Mesenchymal stem cell (in vitro differentiated cells and primary cell): Measurements from ENCODE around the gene CORO2B.
A peak's percentile ranks its signal among the peaks of the same experiment; 100 is the strongest.

Experiments used
- DNase-seq: peaks from one replicate; pipeline ENCODE4 v3.0.0-alpha.2; 2013
- H2AFZ ChIP-seq: one replicate; pipeline ENCODE4 v1.6.1; 2013; ENCODE audit warnings: low read depth, mild to moderate bottlenecking, control low read depth, inconsistent platforms, low read length, moderate library complexity
- H2AK5ac ChIP-seq: 2 replicates; pipeline ENCODE4 v1.6.1; 2013; ENCODE audit warnings: low read length, moderate library complexity, mild to moderate bottlenecking, inconsistent platforms; ENCODE audit not compliant: severe bottlenecking
- H2BK120ac ChIP-seq: one replicate; pipeline ENCODE4 v1.6.1; 2013; ENCODE audit warnings: low read depth, mild to moderate bottlenecking, inconsistent platforms, low read length, moderate library complexity
- H2BK12ac ChIP-seq, 2 experiments: one replicate each; pipeline ENCODE4 v1.6.1; 2013; ENCODE audit warnings: inconsistent platforms in 2 of 2, low read length in 2 of 2, mild to moderate bottlenecking in 2 of 2, moderate library complexity in 2 of 2, control low read depth in 1 of 2
- H2BK15ac ChIP-seq: one replicate; pipeline ENCODE4 v1.6.1; 2013; ENCODE audit warnings: mild to moderate bottlenecking, low read depth, inconsistent platforms; ENCODE audit not compliant: poor library complexity, severe bottlenecking
- H2BK5ac ChIP-seq: 2 replicates; pipeline ENCODE4 v1.6.1; 2013; ENCODE audit warnings: low read depth, mild to moderate bottlenecking, low read length, control low read depth, inconsistent platforms; ENCODE audit not compliant: poor library complexity, severe bottlenecking
- H3K14ac ChIP-seq, 2 experiments: one replicate each; pipeline ENCODE4 v1.6.1; 2013; ENCODE audit warnings: inconsistent platforms in 2 of 2, low read length in 2 of 2, control low read depth in 1 of 2, mild to moderate bottlenecking in 1 of 2, moderate library complexity in 1 of 2
- H3K18ac ChIP-seq, 2 experiments: one replicate each; pipeline ENCODE4 v1.6.1; 2013; ENCODE audit warnings: inconsistent platforms in 2 of 2, low read length in 2 of 2, control low read depth in 1 of 2, low read depth in 1 of 2, mild to moderate bottlenecking in 1 of 2
- H3K23ac ChIP-seq, 2 experiments: one replicate each; pipeline ENCODE4 v1.6.1; 2013; ENCODE audit warnings: inconsistent platforms in 2 of 2, low read length in 2 of 2, mild to moderate bottlenecking in 2 of 2, moderate library complexity in 2 of 2, control low read depth in 1 of 2
- H3K27ac ChIP-seq: 2 replicates; pipeline ENCODE4 v1.5.1; 2013; ENCODE audit warnings: mild to moderate bottlenecking, moderate library complexity, low read length, control low read depth, inconsistent platforms; ENCODE audit not compliant: poor library complexity, severe bottlenecking
- H3K27me3 ChIP-seq, 2 experiments: 2 replicates each; pipeline versions ENCODE4 v1.6.1 to v1.7.0; 2013; ENCODE audit warnings: low read length in 2 of 2, mild to moderate bottlenecking in 2 of 2, moderate library complexity in 2 of 2, control low read depth in 1 of 2, inconsistent platforms in 1 of 2; ENCODE audit not compliant: control insufficient read depth in 1 of 2, insufficient read depth in 1 of 2
- H3K36me3 ChIP-seq, 2 experiments: 2 replicates each; pipeline versions ENCODE4 v1.6.1 to v1.7.0; 2013; ENCODE audit warnings: low read length in 2 of 2, control low read depth in 1 of 2, inconsistent platforms in 1 of 2, low read depth in 1 of 2, mild to moderate bottlenecking in 1 of 2; ENCODE audit not compliant: insufficient read depth in 2 of 2, control insufficient read depth in 1 of 2
- H3K4ac ChIP-seq, 2 experiments: one replicate each; pipeline ENCODE4 v1.6.1; 2013; ENCODE audit warnings: inconsistent platforms in 2 of 2, low read length in 2 of 2, mild to moderate bottlenecking in 2 of 2, moderate library complexity in 2 of 2, control low read depth in 1 of 2, low read depth in 1 of 2
- H3K4me1 ChIP-seq: 2 replicates; pipeline ENCODE4 v1.6.1; 2013; ENCODE audit warnings: low read depth, low read length, control low read depth; ENCODE audit not compliant: control insufficient read depth, insufficient read depth
- H3K4me2 ChIP-seq: 2 replicates; pipeline ENCODE4 v1.6.1; 2013; ENCODE audit warnings: low read length, mild to moderate bottlenecking, inconsistent platforms; ENCODE audit not compliant: poor library complexity, severe bottlenecking
- H3K4me3 ChIP-seq, 2 experiments: 2 replicates each; pipeline versions ENCODE4 v1.5.1 to v1.7.0; 2013; ENCODE audit warnings: low read length in 2 of 2, mild to moderate bottlenecking in 2 of 2, control low read depth in 1 of 2, low read depth in 1 of 2; ENCODE audit not compliant: insufficient read depth in 1 of 2
- H3K79me1 ChIP-seq: replicated peaks from 2 replicates; pipeline ENCODE4 v1.6.1; 2013; ENCODE audit warnings: mild to moderate bottlenecking, control low read depth, low read length, inconsistent platforms; ENCODE audit not compliant: poor library complexity, severe bottlenecking
- H3K9ac ChIP-seq: 2 replicates; pipeline ENCODE4 v1.7.0; 2013; ENCODE audit warnings: mild to moderate bottlenecking, low read length, moderate library complexity
- H3K9me3 ChIP-seq: 2 replicates; pipeline ENCODE4 v1.7.0; 2013; ENCODE audit warnings: mild to moderate bottlenecking, low read length; ENCODE audit not compliant: control insufficient read depth
- H4K8ac ChIP-seq: one replicate; pipeline ENCODE4 v1.6.1; 2013; ENCODE audit warnings: inconsistent platforms, mild to moderate bottlenecking, low read length, moderate library complexity
- H4K91ac ChIP-seq: one replicate; pipeline ENCODE4 v1.6.1; 2013; ENCODE audit warnings: mild to moderate bottlenecking, low read length, inconsistent platforms
- WGBS: methylation state at CpG from one replicate; pipeline ENCODE4 v1.1.7; 2013; ENCODE audit warnings: mixed read lengths; 5-methylcytosine and 5-hydroxymethylcytosine counted together

Gene CORO2B

DNA sequence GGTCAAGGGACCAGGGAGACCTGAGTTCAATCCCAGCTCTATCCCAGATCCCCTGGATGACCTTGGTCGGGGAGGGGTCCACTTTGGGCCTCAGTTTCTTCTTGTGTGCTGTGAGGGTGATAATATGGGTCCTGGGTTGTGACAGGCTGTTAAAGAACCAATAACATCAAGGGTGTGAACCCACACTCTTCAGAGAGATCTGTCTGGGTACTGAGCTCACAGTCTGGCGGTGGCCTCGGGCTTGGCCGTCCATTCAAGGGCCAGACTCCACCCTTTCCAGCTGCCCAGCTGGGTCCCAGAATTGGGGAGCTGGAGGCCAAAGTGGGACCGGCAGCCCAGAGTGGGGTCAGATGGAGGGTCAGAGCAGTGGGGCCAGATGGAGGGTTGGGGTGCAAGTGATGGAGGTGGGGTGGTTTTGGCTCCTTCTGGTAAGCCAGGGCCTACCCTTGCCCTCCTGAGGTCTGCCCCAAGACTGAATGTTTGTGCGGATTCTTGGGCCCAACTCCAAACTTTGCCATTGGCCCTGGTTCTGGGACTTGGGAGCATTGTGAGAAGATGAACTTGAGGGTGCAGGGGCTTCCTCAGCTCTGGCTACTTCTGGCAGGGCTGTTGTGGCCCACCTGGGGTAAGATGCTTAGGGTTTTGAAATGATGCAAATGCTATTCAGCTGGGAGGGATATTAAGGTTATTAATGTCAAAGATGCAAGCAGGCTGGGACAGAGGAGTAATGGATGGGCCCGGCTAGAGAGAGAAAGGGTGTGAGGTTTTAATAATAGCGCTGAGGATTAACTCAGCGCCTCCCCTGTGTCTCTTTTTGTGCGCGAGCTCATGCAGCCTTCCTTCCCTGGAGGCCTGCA lies 1.5 kb downstream of the CORO2B start:
- Histone ChIP-seq H3K36me3 (peaks cover 0 to 12% of the 10 kb centered on the region in 2 experiments), H2AK5ac (peak overlapping the region; percentile 53), H3K23ac (no peak overlapping the region), H3K4me1 (peaks cover 54% of the 10 kb centered on the region), H4K91ac (no peak overlapping the region), H3K9ac (peak overlapping the region; percentile 88), H3K4ac (no peak overlapping the region), H3K9me3 (no peaks in the 10 kb centered on the region), H3K79me1 (peaks cover 5% of the 10 kb centered on the region), H3K18ac (peak overlapping the region in 1 of 2 experiments; percentile 35), H4K8ac (no peak overlapping the region), H2BK12ac (peak overlapping the region; percentile 50 to 69), H2AFZ (no peak overlapping the region), H3K27ac (no peak overlapping the region), H2BK15ac (no peak overlapping the region), H3K4me3 (peak overlapping the region in 1 of 2 experiments; percentile 91), H2BK5ac (no peak overlapping the region), H3K27me3 (no peaks in the 10 kb centered on the region), H3K14ac (no peak overlapping the region), H2BK120ac (no peak overlapping the region), H3K4me2 (peak overlapping the region; percentile 78)
- 85% methylated on average over 11 of the region's 11 CpGs for WGBS
- no peak for DNase-seq

DNA sequence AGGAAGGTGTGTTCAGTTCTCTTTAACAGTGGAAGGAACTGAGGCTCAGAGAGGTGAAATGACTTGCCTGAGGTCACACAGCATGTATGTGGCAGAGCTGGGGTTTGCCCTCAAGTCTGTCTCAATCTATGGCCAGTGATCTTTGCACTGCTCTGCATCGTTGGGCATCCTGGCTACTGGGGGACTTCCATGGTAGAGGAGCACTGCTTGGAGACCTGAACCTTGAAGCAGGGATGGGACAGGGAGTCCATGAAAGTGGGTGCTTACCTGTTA lies 2.0 kb downstream of the CORO2B start:
- Histone ChIP-seq H2BK15ac (no peak overlapping the region), H3K79me1 (peaks cover 5% of the 10 kb centered on the region), H3K18ac (peak overlapping the region in 1 of 2 experiments; percentile 28), H3K9me3 (no peaks in the 10 kb centered on the region), H2BK120ac (no peak overlapping the region), H3K23ac (no peak overlapping the region), H3K27me3 (no peaks in the 10 kb centered on the region), H3K4me3 (peak overlapping the region in 1 of 2 experiments; percentile 91), H2AK5ac (peak overlapping the region; percentile 31), H3K14ac (no peak overlapping the region), H3K27ac (no peak overlapping the region), H3K9ac (peak overlapping the region; percentile 88), H3K4ac (no peak overlapping the region), H3K4me2 (no peak overlapping the region), H2BK12ac (peak overlapping the region in 1 of 2 experiments; percentile 22), H4K91ac (no peak overlapping the region), H4K8ac (no peak overlapping the region), H3K36me3 (peaks cover 0 to 12% of the 10 kb centered on the region in 2 experiments), H2AFZ (no peak overlapping the region), H3K4me1 (peaks cover 60% of the 10 kb centered on the region), H2BK5ac (no peak overlapping the region)
- no peak for DNase-seq
- 69% methylated on average over 1 of the region's 1 CpG for WGBS

GRCh38 chr15:68581725-68582124 lies 2.9 kb downstream of the CORO2B start:
- H3K9me3 ChIP-seq: no peaks in the 10 kb centered on the region
- WGBS: 77% methylated on average over 5 of the region's 5 CpGs
- H2BK15ac ChIP-seq: no peak overlapping the region
- no peak overlapping the region for H3K14ac ChIP-seq
- H3K36me3 ChIP-seq: peaks cover 0 to 12% of the 10 kb centered on the region in 2 experiments
- peak overlapping the region; percentile 60 for H3K9ac ChIP-seq
- H3K4ac ChIP-seq: peak overlapping the region in 1 of 2 experiments; percentile 32
- H3K27me3 ChIP-seq: no peaks in the 10 kb centered on the region
- H3K18ac ChIP-seq: peak overlapping the region in 1 of 2 experiments; percentile 70
- H4K8ac ChIP-seq: no peak overlapping the region
- no peak overlapping the region for H3K4me2 ChIP-seq
- H3K23ac ChIP-seq: peak overlapping the region in 1 of 2 experiments; percentile 28
- peak overlapping the region; percentile 25 for H4K91ac ChIP-seq
- H2AFZ ChIP-seq: no peak overlapping the region
- H3K4me3 ChIP-seq: peak overlapping the region in 1 of 2 experiments; percentile 46
- peak overlapping the region; percentile 8 for H3K27ac ChIP-seq
- peaks cover 65% of the 10 kb centered on the region for H3K4me1 ChIP-seq
- H3K79me1 ChIP-seq: peaks cover 2% of the 10 kb centered on the region
- peak overlapping the region in 1 of 2 experiments; percentile 21 for H2BK12ac ChIP-seq
- no peak overlapping the region for H2BK5ac ChIP-seq
- H2AK5ac ChIP-seq: peak overlapping the region; percentile 31
- H2BK120ac ChIP-seq: no peak overlapping the region
- no peak for DNase-seq

- H3K18ac ChIP-seq: no peak overlapping the region
- no peak overlapping the region for H3K4me2 ChIP-seq
- H3K4me3 ChIP-seq: peak overlapping the region in 1 of 2 experiments; percentile 46
- no peaks in the 10 kb centered on the region for H3K27me3 ChIP-seq
- 61% methylated on average over 4 of the region's 4 CpGs for WGBS
- H4K8ac ChIP-seq: no peak overlapping the region
- H3K9ac ChIP-seq: peak overlapping the region; percentile 60
- H3K4me1 ChIP-seq: peaks cover 67% of the 10 kb centered on the region
- no peak overlapping the region for H2BK12ac ChIP-seq
- no peak overlapping the region for H2AK5ac ChIP-seq
- no peak overlapping the region for H4K91ac ChIP-seq
- H3K23ac ChIP-seq: no peak overlapping the region
- no peak overlapping the region for H2BK120ac ChIP-seq
- no peak overlapping the region for H2AFZ ChIP-seq
- no peak overlapping the region for H2BK5ac ChIP-seq
- peak overlapping the region; percentile 14 for H3K27ac ChIP-seq
- no peak for DNase-seq
- H3K14ac ChIP-seq: no peak overlapping the region
- peaks cover 2% of the 10 kb centered on the region for H3K79me1 ChIP-seq
- H2BK15ac ChIP-seq: no peak overlapping the region
- peaks cover 0 to 12% of the 10 kb centered on the region in 2 experiments for H3K36me3 ChIP-seq
- H3K4ac ChIP-seq: no peak overlapping the region
- H3K9me3 ChIP-seq: no peaks in the 10 kb centered on the region
Observed at GRCh38 chr15:68582236-68582635, 3.4 kb downstream of the CORO2B start.
